Fibroblast of peridontal ligament (primary cell): Measurements from ENCODE around the gene CAMTA1.
A peak's percentile ranks its signal among the peaks of the same experiment; 100 is the strongest.

Source experiments
- DNase-seq: peaks from one replicate; pipeline ENCODE4 v3.0.0-alpha.2; 2010; ENCODE audit errors: extremely low read depth

Gene CAMTA1

GRCh38 chr1:7450838-7451237, 665.6 kb downstream of the CAMTA1 start:
- DNase-seq = no peak

- no peak for DNase-seq
Measured at GRCh38 chr1:7453038-7453437, 667.8 kb downstream of the CAMTA1 start.

GRCh38 chr1:7454052-7454815, 669.0 kb downstream of the CAMTA1 start:
- DNase-seq = no peak

GRCh38 chr1:7454895-7455784, 669.9 kb downstream of the CAMTA1 start:
- DNase-seq = peak; percentile 70

GRCh38 chr1:7455796-7456721, 670.8 kb downstream of the CAMTA1 start:
- DNase-seq = no peak

GRCh38 chr1:7456722-7457082, 671.4 kb downstream of the CAMTA1 start:
- DNase-seq = no peak

GRCh38 chr1:7457811-7458210, 672.6 kb downstream of the CAMTA1 start:
- DNase-seq = no peak

- DNase-seq = no peak
Measured at GRCh38 chr1:7458946-7459345, 673.7 kb downstream of the CAMTA1 start.

- no peak for DNase-seq
Measured at GRCh38 chr1:7459914-7460313, 674.7 kb downstream of the CAMTA1 start.

- DNase-seq = no peak
Measured at GRCh38 chr1:7460807-7461206, 675.6 kb downstream of the CAMTA1 start.

- no peak for DNase-seq
Measured at GRCh38 chr1:7462617-7463016, 677.4 kb downstream of the CAMTA1 start.

GRCh38 chr1:7463526-7463925, 678.3 kb downstream of the CAMTA1 start:
- no peak for DNase-seq

GRCh38 chr1:7464736-7465135, 679.5 kb downstream of the CAMTA1 start:
- no peak for DNase-seq

GRCh38 chr1:7467476-7468175, 682.4 kb downstream of the CAMTA1 start:
- no peak for DNase-seq

GRCh38 chr1:7468248-7468647, 683.0 kb downstream of the CAMTA1 start:
- peak; percentile 18 for DNase-seq

- DNase-seq = peak; percentile 80
Measured at GRCh38 chr1:7469255-7469938, 684.1 kb downstream of the CAMTA1 start.

GRCh38 chr1:7470904-7471638, 685.8 kb downstream of the CAMTA1 start:
- peak; percentile 97 for DNase-seq

GRCh38 chr1:7471836-7472235, 686.6 kb downstream of the CAMTA1 start:
- peak; percentile 47 for DNase-seq

- DNase-seq = no peak
Measured at GRCh38 chr1:7473223-7474142, 688.2 kb downstream of the CAMTA1 start.
